Measurements from ENCODE around the gene NYAP1.

DNA sequence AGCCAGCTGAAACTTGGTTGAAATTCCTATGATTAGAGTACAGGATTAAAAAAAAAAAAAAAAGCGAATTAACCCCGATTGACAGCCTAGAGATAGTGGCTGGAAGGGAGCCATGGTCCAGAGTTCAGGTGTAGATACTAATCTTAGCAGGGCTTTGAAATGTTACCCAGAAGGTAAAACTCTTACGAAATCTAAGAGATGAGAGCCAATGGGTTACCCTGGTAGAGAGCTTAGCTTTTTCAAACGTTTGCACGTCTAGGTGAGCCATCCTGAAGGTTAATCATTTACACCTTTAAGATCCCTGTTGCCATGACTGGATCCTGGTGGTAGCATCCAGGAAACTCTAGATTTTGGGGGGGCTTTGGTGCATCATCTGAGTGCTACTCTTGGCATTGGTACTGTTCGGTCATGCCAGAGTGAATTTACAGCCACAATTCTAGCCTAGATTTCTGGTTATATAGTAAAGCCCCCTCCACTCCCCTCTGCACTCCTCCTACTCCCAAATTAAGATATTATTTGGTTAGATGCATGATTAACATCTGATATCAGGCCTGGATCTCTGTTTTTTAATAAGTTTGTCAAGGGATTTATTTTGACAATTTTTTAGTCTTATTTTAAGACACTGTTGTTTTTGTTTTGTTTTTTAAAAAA is 56.5 kb downstream of the NYAP1 start:
- TF ChIP-seq, protein P1, sequence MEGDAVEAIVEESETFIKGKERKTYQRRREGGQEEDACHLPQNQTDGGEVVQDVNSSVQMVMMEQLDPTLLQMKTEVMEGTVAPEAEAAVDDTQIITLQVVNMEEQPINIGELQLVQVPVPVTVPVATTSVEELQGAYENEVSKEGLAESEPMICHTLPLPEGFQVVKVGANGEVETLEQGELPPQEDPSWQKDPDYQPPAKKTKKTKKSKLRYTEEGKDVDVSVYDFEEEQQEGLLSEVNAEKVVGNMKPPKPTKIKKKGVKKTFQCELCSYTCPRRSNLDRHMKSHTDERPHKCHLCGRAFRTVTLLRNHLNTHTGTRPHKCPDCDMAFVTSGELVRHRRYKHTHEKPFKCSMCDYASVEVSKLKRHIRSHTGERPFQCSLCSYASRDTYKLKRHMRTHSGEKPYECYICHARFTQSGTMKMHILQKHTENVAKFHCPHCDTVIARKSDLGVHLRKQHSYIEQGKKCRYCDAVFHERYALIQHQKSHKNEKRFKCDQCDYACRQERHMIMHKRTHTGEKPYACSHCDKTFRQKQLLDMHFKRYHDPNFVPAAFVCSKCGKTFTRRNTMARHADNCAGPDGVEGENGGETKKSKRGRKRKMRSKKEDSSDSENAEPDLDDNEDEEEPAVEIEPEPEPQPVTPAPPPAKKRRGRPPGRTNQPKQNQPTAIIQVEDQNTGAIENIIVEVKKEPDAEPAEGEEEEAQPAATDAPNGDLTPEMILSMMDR (conservative IDR thresholded peaks at IDR 0.05 in 1 of 2, IDR thresholded peaks at IDR 0.05 in 1 of 2; ENCODE audit: extremely low read depth in 1 of 2, insufficient read depth in 1 of 2, low read depth in 1 of 2, low read length in 2 of 2), result no peak
- no peak for TF ChIP-seq EZH2 (IDR thresholded peaks at IDR 0.05; ENCODE audit: borderline replicate concordance, low read length)

Measured in mammary epithelial cell (primary cell).